Nephron progenitor cell (in vitro differentiated cells): Measurements from ENCODE around the gene PATL2.
A peak's percentile ranks its signal among the peaks of the same experiment; 100 is the strongest.
"Not testable (repeated sequence)": the region's sequence is repeated elsewhere in the genome, so short reads cannot be mapped to it uniquely, and the experiment has no call there.

Source experiments
- DNase-seq: peaks from one replicate; pipeline ENCODE4 v3.0.0; 2021
- H3K27ac Mint-ChIP-seq: 2 replicates; pipeline ENCODE4 v1.8.0; 2021; ENCODE audit warnings: mild to moderate bottlenecking, moderate library complexity, mixed read lengths
- H3K27me3 Mint-ChIP-seq: 2 replicates; pipeline ENCODE4 v1.8.0; 2021; ENCODE audit warnings: mild to moderate bottlenecking, low read depth, mixed read lengths; ENCODE audit not compliant: poor library complexity
- H3K36me3 Mint-ChIP-seq: 2 replicates; pipeline ENCODE4 v1.8.0; 2021; ENCODE audit warnings: low read depth, mixed read lengths
- H3K4me1 Mint-ChIP-seq: 2 replicates; pipeline ENCODE4 v1.8.0; 2021; ENCODE audit warnings: mixed read lengths
- H3K4me3 Mint-ChIP-seq: 2 replicates; pipeline ENCODE4 v1.8.0; 2021; ENCODE audit warnings: mild to moderate bottlenecking, moderate library complexity, mixed read lengths
- H3K9me3 Mint-ChIP-seq: 2 replicates; pipeline ENCODE4 v1.8.0; 2021; ENCODE audit warnings: mild to moderate bottlenecking, moderate library complexity, mixed read lengths
- TF ChIP-seq, protein P1 (sequence below): fragments of 200-600 bp; sonication (generic); IDR thresholded peaks from 2 replicates; pipeline ENCODE4 v1.5.0; 2021; ENCODE audit warnings: antibody characterized with exemption

Gene PATL2

DNA sequence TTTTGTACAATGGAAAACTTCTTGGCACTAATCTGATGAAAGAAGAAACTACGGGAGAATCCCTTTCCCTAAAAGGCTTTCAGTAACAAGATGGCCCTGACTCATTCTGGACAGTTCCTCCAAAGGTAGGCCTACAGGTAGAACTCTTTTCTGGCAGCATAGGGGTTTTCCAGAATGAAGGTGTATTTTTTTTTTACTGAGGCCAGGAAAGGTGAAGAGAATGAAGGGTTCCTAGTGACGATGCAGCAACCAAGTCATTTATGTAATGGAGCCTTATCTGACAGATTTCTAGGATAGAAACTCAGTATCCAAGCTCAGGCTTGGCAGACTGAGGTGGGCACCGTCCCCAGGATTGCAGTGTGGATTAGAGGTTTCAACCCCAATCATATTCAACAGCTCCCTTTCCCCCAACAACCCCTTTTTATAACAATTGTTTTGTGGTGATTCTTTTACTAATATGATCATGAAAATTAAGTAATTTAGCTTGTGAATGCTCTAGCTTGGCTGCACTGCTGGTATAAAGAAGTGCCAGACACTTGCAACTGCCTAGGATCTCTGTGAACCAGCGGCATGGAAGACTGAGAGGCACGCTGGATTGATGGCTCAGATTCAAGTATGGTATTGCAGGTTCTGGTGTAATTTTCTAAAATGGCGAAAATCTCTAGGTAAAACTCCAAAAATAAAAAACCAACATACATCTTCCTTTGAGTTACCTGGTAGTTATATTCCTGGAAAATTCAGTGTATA lies 16.5 kb upstream of the PATL2 start:
- Mint-ChIP-seq H3K27ac (no peak overlapping the region), H3K4me3 (peak overlapping the region; percentile 30), H3K4me1 (peaks cover 26% of the 10 kb centered on the region), H3K27me3 (peaks cover 17% of the 10 kb centered on the region), H3K36me3 (peaks cover 5% of the 10 kb centered on the region), H3K9me3 (no peaks in the 10 kb centered on the region)
- TF ChIP-seq, protein P1, sequence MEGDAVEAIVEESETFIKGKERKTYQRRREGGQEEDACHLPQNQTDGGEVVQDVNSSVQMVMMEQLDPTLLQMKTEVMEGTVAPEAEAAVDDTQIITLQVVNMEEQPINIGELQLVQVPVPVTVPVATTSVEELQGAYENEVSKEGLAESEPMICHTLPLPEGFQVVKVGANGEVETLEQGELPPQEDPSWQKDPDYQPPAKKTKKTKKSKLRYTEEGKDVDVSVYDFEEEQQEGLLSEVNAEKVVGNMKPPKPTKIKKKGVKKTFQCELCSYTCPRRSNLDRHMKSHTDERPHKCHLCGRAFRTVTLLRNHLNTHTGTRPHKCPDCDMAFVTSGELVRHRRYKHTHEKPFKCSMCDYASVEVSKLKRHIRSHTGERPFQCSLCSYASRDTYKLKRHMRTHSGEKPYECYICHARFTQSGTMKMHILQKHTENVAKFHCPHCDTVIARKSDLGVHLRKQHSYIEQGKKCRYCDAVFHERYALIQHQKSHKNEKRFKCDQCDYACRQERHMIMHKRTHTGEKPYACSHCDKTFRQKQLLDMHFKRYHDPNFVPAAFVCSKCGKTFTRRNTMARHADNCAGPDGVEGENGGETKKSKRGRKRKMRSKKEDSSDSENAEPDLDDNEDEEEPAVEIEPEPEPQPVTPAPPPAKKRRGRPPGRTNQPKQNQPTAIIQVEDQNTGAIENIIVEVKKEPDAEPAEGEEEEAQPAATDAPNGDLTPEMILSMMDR, result no peak
- DNase-seq, result no peak

DNA sequence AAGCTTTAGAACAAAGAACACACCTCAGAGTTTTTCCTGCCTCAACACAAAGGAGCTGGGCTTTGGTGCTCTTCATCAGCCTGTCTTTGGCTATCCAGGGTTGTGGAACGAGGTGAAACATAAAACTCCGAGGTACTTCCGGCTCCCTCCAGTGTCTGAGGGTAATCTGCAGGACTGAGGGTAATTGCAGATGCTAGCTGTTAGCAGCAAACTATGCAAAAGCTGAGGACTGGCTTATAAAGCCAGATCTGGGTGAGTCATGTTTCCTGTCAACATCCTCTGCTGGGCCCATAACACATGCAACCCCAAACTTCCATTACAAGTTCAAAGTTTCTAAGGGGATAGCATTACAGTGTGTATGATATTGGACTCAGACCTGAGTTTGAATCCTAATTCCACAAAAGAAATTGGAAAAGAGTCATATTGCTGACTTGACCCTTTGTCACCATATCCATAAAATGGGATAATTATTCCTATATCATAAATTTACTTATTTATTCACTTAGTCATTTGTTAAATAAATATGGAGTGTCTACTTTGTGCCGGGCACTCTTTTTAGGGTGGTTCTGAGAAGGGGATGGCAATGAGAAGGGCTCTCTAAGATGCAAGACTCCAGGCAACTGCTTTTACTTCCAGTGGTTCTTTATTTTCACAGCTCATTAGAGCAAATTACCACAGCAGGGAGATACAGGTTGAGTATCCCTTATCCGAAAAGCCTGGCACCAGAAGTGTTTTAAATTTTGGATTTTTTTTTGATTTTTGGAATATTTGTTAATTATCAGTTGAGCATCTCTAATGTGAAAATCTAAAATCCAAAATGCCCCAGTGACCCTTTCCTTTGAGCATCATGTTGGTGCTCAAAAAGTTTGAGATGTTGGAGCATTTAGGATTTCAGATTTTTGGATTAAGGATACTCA lies 15.7 kb upstream of the PATL2 start:
- Mint-ChIP-seq H3K4me1 (peaks cover 26% of the 10 kb centered on the region), H3K9me3 (no peaks in the 10 kb centered on the region), H3K4me3 (no peak overlapping the region), H3K27ac (peak overlapping the region; percentile 53), H3K27me3 (peaks cover 17% of the 10 kb centered on the region), H3K36me3 (no peaks in the 10 kb centered on the region)
- no peak for DNase-seq
- TF ChIP-seq, protein P1, result no peak

DNA sequence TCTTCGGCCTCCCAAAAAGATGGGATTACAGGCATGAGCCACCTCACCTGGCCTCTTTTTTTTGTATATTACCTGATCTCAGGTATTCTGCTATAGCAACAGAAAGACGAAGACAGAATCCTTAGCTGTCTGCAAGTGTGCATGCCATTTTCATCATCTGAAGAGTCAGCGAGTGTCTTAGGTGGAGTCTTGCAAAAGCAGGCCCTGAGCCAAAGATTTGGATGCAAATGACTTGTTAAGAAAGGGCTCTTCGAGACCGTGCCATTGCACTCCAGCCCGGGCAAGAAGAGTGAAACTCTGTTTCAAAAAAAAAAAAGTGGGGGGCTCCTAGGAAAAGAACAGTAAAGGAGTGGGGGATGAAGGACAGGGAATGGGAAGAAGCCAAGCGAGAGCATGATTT lies 15.0 kb upstream of the PATL2 start:
- peak overlapping the region; percentile 53 for H3K27ac Mint-ChIP-seq
- peaks cover 26% of the 10 kb centered on the region for H3K4me1 Mint-ChIP-seq
- no peak overlapping the region for H3K4me3 Mint-ChIP-seq
- TF ChIP-seq, protein P1, result no peak
- no peaks in the 10 kb centered on the region for H3K36me3 Mint-ChIP-seq
- peaks cover 13% of the 10 kb centered on the region for H3K27me3 Mint-ChIP-seq
- DNase-seq, result no peak
- no peaks in the 10 kb centered on the region for H3K9me3 Mint-ChIP-seq

DNA sequence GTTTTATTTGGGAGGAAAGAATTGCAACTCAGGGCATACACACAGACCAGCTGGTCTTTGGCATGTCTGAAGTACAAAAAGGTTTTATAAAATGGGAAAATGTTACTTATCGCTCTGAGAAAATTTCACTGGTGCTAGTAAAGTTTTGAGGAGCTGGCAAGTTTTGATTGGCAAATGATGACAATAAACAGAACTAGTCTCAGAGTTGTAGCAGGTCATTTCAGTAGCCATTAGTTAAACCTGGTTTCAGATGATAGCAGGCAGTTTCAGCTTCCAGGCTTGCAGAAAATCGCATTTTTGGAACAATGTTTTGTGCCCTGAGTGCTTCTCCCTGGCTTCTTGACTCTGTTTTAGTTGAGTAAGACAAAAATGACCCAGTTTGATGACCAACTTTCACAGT lies 10.9 kb upstream of the PATL2 start:
- Mint-ChIP-seq H3K4me3 (no peak overlapping the region), H3K36me3 (peaks cover 10% of the 10 kb centered on the region), H3K9me3 (no peaks in the 10 kb centered on the region), H3K4me1 (peaks cover 17% of the 10 kb centered on the region), H3K27me3 (peaks cover 4% of the 10 kb centered on the region), H3K27ac (no peak overlapping the region)
- TF ChIP-seq, protein P1, result no peak
- DNase-seq, result no peak

DNA sequence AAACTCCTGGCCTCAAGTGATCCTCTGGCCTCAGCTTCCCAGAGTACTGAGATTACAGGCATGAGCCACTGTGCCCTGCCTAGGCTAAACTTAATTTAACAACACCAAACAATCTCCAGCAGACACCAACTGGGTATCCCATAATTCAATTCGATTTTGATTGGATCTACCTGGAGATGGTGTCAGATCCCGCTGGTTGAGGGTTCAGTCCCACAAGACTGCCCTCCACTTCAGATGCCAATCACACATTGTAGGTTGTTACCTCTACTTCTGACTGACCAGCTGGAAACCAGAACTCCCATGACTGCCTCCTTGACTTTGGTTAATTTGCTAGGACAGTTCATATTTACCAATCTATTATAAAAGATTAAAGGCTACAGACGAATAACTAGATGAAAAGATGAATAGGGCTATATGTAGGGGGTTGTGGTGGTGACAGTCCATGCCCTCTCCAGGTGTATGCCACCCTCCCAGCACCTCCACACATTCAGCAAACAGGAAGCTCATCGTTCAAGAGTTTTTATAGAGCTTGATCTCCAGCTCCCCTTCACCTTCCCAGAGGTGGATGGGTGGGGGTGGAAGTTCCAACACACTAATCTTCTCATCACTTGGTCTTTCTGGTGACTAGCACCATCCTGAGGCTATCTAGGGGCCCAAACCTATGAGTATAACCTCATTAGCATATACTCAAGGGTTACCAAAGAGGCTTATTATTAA lies 9.5 kb upstream of the PATL2 start:
- TF ChIP-seq, protein P1, result no peak

DNA sequence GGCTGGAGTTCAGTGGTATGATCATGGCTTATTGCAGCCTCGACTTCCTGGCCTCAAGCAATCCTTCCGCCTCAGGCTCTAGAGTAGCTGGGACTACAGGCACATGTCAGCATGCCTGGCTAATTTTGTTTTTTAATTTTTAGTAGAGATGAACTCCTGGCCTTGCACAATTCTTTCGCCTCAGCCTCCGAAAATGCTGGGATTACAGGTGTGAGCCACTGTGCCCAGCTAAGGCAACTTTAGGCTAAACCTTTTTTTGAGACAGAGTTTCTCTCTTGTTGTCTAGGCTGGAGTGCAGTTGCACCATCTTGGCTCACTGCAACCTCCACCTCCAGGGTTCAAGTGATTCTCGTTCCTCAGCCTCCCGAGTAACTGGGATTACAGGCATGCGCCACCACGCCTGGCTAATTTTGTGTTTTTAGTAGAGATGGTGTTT lies 8.9 kb upstream of the PATL2 start:
- not testable (repeated sequence) for H3K4me3 Mint-ChIP-seq

More for the DNA sequence above, 9.5 kb upstream of the PATL2 start:
- Mint-ChIP-seq H3K4me3 (no peak overlapping the region), H3K9me3 (no peaks in the 10 kb centered on the region), H3K4me1 (peaks cover 7% of the 10 kb centered on the region), H3K27ac (no peak overlapping the region), H3K36me3 (peaks cover 20% of the 10 kb centered on the region), H3K27me3 (peaks cover 2% of the 10 kb centered on the region)
- DNase-seq, result no peak

More for the DNA sequence above, 8.9 kb upstream of the PATL2 start:
- H3K9me3 Mint-ChIP-seq, H3K4me1 Mint-ChIP-seq, DNase-seq, H3K27ac Mint-ChIP-seq, H3K27me3 Mint-ChIP-seq: not testable (repeated sequence)
- H3K36me3 Mint-ChIP-seq, result peaks cover 26% of the 10 kb centered on the region
